Measurements from ENCODE around the gene MRC2.
A peak's percentile ranks its signal among the peaks of the same experiment; 100 is the strongest.

The MRC2 gene

GRCh38 chr17:62724398-62725146 lies 97.1 kb downstream of the MRC2 start:
- no peak for TF ChIP-seq TAF1 (IDR thresholded peaks at IDR 0.05; ENCODE audit: low read depth)
- no peak for TF ChIP-seq USF1 (IDR thresholded peaks at IDR 0.05)

- no peak for TF ChIP-seq MAX (IDR thresholded peaks at IDR 0.05)
- TF ChIP-seq NFIC (IDR thresholded peaks at IDR 0.05): 0 out of 2 replicates have a peak, but pooled peaks have one; percentile 17
- TF ChIP-seq TEAD4 (IDR thresholded peaks at IDR 0.05): peak; percentile 25; the same call in 1 of the 2 replicates
Observed at GRCh38 chr17:62725791-62726249, 98.3 kb downstream of the MRC2 start.

GRCh38 chr17:62727916-62728672 lies 100.6 kb downstream of the MRC2 start:
- TF ChIP-seq USF1 (IDR thresholded peaks at IDR 0.05) (no peak), TAF1 (IDR thresholded peaks at IDR 0.05; ENCODE audit: low read depth) (no peak), NFIC (IDR thresholded peaks at IDR 0.05) (no peak), RAD21 (IDR thresholded peaks at IDR 0.05; ENCODE audit: low read depth) (no peak), ZBTB7A (IDR thresholded peaks at IDR 0.05; ENCODE audit: low read depth) (no peak), TCF12 (IDR thresholded peaks at IDR 0.05; ENCODE audit: low read depth) (no peak), FOXM1 (IDR thresholded peaks at IDR 0.05; ENCODE audit: borderline replicate concordance, low read depth) (no peak), CEBPB (IDR thresholded peaks at IDR 0.05) (no peak), MAX (IDR thresholded peaks at IDR 0.05) (no peak)
- TF ChIP-seq, protein P1, sequence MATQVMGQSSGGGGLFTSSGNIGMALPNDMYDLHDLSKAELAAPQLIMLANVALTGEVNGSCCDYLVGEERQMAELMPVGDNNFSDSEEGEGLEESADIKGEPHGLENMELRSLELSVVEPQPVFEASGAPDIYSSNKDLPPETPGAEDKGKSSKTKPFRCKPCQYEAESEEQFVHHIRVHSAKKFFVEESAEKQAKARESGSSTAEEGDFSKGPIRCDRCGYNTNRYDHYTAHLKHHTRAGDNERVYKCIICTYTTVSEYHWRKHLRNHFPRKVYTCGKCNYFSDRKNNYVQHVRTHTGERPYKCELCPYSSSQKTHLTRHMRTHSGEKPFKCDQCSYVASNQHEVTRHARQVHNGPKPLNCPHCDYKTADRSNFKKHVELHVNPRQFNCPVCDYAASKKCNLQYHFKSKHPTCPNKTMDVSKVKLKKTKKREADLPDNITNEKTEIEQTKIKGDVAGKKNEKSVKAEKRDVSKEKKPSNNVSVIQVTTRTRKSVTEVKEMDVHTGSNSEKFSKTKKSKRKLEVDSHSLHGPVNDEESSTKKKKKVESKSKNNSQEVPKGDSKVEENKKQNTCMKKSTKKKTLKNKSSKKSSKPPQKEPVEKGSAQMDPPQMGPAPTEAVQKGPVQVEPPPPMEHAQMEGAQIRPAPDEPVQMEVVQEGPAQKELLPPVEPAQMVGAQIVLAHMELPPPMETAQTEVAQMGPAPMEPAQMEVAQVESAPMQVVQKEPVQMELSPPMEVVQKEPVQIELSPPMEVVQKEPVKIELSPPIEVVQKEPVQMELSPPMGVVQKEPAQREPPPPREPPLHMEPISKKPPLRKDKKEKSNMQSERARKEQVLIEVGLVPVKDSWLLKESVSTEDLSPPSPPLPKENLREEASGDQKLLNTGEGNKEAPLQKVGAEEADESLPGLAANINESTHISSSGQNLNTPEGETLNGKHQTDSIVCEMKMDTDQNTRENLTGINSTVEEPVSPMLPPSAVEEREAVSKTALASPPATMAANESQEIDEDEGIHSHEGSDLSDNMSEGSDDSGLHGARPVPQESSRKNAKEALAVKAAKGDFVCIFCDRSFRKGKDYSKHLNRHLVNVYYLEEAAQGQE (IDR thresholded peaks at IDR 0.05; ENCODE audit: low read depth): no peak

DNA sequence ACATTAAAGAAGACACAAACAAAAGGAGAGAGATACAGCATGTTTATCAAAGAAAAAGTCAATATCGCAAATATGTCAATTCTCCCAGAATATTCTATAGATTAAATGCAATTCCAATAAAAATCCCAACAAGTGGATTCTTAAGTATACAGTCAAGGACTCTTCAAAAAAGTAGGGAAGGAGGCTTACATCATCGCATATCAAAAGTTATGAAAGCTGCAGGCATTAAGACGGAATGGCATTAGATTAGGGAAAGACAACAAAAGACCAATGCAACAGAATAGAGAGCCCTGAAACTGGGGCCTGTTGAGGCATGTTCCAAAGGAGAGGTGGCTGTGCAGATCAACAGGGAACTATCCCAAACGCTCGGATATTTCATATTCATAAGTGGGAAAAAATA lies 104.7 kb downstream of the MRC2 start:
- TF ChIP-seq TEAD4 (IDR thresholded peaks at IDR 0.05): no peak
- TF ChIP-seq TCF12 (IDR thresholded peaks at IDR 0.05; ENCODE audit: low read depth): no peak
- no peak for TF ChIP-seq FOXM1 (IDR thresholded peaks at IDR 0.05; ENCODE audit: borderline replicate concordance, low read depth)
- no peak for TF ChIP-seq ZBTB7A (IDR thresholded peaks at IDR 0.05; ENCODE audit: low read depth)
- no peak for TF ChIP-seq YY1 (IDR thresholded peaks at IDR 0.05; ENCODE audit: low read depth)
- no peak for TF ChIP-seq EP300 (IDR thresholded peaks at IDR 0.05; ENCODE audit: borderline replicate concordance)
- no peak for TF ChIP-seq CREB1 (IDR thresholded peaks at IDR 0.05; ENCODE audit: low read depth)
- TF ChIP-seq MAX (IDR thresholded peaks at IDR 0.05): no peak
- no peak for TF ChIP-seq EGR1 (IDR thresholded peaks at IDR 0.05)
- no peak for TF ChIP-seq NFIC (IDR thresholded peaks at IDR 0.05)
- TF ChIP-seq TAF1 (IDR thresholded peaks at IDR 0.05; ENCODE audit: low read depth): no peak
- TF ChIP-seq, protein P1 (IDR thresholded peaks at IDR 0.05; ENCODE audit: low read depth): no peak
- TF ChIP-seq USF1 (IDR thresholded peaks at IDR 0.05): no peak
- no peak for TF ChIP-seq RAD21 (IDR thresholded peaks at IDR 0.05; ENCODE audit: low read depth)
- no peak for TF ChIP-seq CEBPB (IDR thresholded peaks at IDR 0.05)

DNA sequence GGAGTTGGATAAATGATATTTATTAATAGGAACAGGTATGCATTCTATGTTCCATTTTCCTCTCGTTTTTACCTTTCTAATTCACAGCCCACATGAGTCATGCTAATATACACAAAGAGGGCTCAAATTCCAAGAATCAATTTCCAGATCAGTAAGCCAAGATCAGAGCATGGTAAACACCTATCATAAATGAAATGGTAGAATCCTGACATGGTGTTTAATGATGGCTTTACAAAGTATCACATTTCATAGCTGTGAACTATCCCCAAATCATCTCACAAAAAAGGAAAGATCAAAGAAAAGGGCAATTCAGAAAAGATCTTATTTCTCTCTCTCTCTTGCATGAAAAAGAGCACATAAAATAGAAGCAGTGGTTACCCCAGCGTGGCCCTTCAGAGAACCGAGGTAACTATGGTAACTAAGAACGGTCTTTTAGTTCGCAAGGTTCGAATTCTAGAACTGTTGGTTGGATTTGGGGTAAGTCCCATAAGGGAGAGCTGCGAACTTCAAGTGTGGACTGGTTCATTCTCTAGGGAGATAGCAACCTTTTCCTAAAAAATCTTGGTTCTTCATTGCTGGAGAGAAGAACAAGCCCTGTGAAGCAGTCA lies 107.7 kb downstream of the MRC2 start:
- TF ChIP-seq CREB1 (IDR thresholded peaks at IDR 0.05; ENCODE audit: low read depth) (no peak), FOXM1 (IDR thresholded peaks at IDR 0.05; ENCODE audit: borderline replicate concordance, low read depth) (no peak), MAX (IDR thresholded peaks at IDR 0.05) (no peak), USF1 (IDR thresholded peaks at IDR 0.05) (no peak)
